ENCODE results near the gene CORO6.

Gene CORO6

DNA sequence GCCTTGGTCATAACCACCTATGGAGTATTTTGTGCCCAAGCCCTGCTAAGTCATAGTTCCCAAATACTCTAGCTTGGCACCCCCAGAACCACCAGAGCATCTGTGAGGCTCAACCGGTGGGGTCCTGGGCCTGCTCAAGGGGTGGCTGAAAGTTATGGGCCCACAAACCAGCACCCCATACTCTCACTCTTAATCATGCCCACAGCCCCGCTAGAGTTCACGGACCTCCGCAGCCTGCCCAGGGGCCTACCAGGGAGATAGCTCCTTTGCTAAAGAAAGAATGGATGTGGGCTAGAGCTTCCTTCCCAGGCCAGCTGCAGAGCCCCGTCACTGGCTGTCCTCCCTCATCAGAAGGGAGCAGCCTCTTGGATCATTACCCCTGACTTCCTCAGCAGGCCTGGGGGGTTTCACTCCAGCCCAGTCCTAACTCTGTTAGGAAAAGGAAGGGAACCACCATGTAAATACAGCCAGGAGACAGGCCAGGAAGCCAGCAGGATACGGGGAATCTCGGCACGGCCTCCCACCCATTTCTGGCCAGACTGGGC lies 34.6 kb downstream of the CORO6 start:
- Histone ChIP-seq H3K4me3 (ENCODE audit: severe bottlenecking) (peak overlapping the region; percentile 79), H3K27me3 (ENCODE audit: insufficient read depth, poor library complexity, severe bottlenecking) (no peaks in the 10 kb centered on the region), H3K27ac (ENCODE audit: poor library complexity, severe bottlenecking) (peak overlapping the region; percentile 80), H3K9me3 (ENCODE audit: severe bottlenecking) (peaks cover 3% of the 10 kb centered on the region), H3K36me3 (ENCODE audit: low read depth) (peaks cover 2% of the 10 kb centered on the region), H3K4me1 (ENCODE audit: insufficient read depth, poor library complexity, severe bottlenecking) (peaks cover 56% of the 10 kb centered on the region)
- no peak for ATAC-seq (ENCODE audit: low read depth)
- no peak for DNase-seq (ENCODE audit: low spot score)
- TF ChIP-seq, protein P1, sequence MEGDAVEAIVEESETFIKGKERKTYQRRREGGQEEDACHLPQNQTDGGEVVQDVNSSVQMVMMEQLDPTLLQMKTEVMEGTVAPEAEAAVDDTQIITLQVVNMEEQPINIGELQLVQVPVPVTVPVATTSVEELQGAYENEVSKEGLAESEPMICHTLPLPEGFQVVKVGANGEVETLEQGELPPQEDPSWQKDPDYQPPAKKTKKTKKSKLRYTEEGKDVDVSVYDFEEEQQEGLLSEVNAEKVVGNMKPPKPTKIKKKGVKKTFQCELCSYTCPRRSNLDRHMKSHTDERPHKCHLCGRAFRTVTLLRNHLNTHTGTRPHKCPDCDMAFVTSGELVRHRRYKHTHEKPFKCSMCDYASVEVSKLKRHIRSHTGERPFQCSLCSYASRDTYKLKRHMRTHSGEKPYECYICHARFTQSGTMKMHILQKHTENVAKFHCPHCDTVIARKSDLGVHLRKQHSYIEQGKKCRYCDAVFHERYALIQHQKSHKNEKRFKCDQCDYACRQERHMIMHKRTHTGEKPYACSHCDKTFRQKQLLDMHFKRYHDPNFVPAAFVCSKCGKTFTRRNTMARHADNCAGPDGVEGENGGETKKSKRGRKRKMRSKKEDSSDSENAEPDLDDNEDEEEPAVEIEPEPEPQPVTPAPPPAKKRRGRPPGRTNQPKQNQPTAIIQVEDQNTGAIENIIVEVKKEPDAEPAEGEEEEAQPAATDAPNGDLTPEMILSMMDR (IDR thresholded peaks at IDR 0.05; ENCODE audit: poor library complexity, severe bottlenecking) = no peak

DNA sequence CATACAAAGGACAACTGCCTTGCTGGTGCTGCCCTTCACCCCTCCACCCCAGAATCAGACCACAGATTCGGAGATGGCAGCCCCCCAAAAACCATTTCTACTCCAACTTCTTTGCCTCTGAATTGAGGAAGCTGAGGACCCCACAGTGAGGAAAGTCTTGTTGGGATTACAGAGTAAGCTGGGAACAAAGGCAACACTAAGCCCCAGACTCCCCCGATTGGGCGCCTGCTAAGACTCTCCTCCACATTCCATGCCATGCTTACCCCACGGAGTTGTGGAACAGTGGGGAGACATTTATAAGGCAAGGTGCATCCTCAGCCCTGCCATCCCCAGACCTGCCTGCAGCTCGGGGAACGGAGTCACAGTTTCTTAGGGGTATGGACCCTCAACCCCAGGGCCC lies 35.1 kb downstream of the CORO6 start:
- Histone ChIP-seq H3K4me3 (ENCODE audit: severe bottlenecking) (no peak overlapping the region), H3K27me3 (ENCODE audit: insufficient read depth, poor library complexity, severe bottlenecking) (no peaks in the 10 kb centered on the region), H3K9me3 (ENCODE audit: severe bottlenecking) (peaks cover 4% of the 10 kb centered on the region), H3K27ac (ENCODE audit: poor library complexity, severe bottlenecking) (peak overlapping the region; percentile 80), H3K36me3 (ENCODE audit: low read depth) (peaks cover 7% of the 10 kb centered on the region), H3K4me1 (ENCODE audit: insufficient read depth, poor library complexity, severe bottlenecking) (peaks cover 59% of the 10 kb centered on the region)
- ATAC-seq (ENCODE audit: low read depth) (no peak), DNase-seq (ENCODE audit: low spot score) (no peak)
- TF ChIP-seq, protein P1 (IDR thresholded peaks at IDR 0.05; ENCODE audit: poor library complexity, severe bottlenecking) = no peak

DNA sequence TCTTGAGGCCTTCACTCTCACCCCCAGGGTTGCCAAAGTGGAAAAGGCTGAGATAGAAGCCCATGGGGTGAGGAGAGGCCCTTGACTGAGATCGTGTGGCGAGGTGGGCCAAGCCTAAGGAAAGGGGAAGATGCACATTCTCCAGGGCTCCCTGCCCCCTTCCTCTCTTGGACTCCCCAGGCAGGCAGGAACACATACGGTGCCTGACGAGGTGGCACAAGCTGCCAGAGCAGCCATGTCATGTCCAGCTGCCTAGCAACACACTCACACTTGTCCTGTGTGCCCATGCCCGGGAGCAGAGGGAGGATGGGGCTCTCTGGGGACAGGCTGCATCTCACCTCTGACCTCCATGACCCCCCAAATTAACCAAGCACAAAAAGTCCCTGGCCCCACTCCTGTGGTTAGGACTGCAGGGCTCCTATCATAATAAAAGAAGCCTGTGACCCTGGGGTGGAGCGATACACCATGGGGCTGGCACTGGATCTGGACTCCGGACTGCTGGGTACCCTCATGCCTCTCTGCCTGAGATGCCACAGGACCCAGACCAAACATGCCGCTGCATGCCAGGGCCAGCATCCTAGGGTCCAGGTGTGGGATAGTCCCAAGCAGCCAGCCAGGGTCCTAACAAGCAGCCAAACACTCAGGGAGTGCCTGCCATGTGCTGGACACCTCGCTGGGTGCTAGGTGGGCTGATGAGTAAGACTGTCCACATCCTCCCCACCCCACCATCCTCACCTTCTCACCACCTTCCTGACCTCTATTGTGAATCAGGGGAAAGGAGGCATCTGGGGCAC lies 35.8 kb downstream of the CORO6 start:
- no peak for ATAC-seq (ENCODE audit: low read depth)
- no peak for DNase-seq (ENCODE audit: low spot score)
- Histone ChIP-seq H3K36me3 (ENCODE audit: low read depth) (peaks cover 14% of the 10 kb centered on the region), H3K27me3 (ENCODE audit: insufficient read depth, poor library complexity, severe bottlenecking) (no peaks in the 10 kb centered on the region), H3K27ac (ENCODE audit: poor library complexity, severe bottlenecking) (peak overlapping the region; percentile 80), H3K4me3 (ENCODE audit: severe bottlenecking) (no peak overlapping the region), H3K4me1 (ENCODE audit: insufficient read depth, poor library complexity, severe bottlenecking) (peaks cover 58% of the 10 kb centered on the region), H3K9me3 (ENCODE audit: severe bottlenecking) (peaks cover 4% of the 10 kb centered on the region)
- TF ChIP-seq, protein P1 (IDR thresholded peaks at IDR 0.05; ENCODE audit: poor library complexity, severe bottlenecking) = no peak

DNA sequence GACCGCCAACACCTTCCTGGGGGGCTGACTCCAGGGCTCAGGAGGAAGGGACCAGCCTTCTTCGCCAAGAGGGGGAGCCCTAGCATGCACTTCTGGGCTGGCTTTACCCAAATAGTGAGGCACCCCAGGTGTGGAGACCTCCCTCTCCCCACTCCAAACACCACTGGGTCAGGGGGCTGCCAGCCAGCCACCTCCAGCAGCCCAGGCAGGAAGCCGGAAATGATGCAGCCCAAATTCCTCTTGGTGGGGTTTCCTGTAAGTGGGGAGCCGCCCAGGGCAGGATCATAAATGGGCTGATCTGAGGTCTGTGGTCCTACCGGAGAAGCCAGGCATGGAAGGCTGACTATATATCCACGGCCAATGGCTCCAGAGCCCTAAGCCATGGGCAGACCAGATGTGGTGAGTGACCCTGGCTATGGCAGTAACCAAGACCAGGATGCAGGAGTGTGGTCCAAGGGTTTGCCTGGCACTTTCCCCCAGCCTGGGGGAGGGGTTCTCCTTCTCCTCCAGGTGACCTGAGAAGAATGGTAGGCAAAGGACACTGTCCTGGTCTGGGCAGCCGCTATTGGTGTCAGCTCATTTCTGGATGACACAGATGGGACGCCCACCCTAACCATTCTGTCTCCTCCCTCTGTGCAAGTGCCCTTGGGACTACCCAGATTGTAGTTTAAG lies 37.5 kb downstream of the CORO6 start:
- H3K27ac ChIP-seq (ENCODE audit: poor library complexity, severe bottlenecking) = peak overlapping the region; percentile 80
- TF ChIP-seq, protein P1 (IDR thresholded peaks at IDR 0.05; ENCODE audit: poor library complexity, severe bottlenecking) = no peak
- peaks cover 4% of the 10 kb centered on the region for H3K9me3 ChIP-seq (ENCODE audit: severe bottlenecking)
- peaks cover 53% of the 10 kb centered on the region for H3K4me1 ChIP-seq (ENCODE audit: insufficient read depth, poor library complexity, severe bottlenecking)
- H3K27me3 ChIP-seq (ENCODE audit: insufficient read depth, poor library complexity, severe bottlenecking) = no peaks in the 10 kb centered on the region
- peaks cover 30% of the 10 kb centered on the region for H3K36me3 ChIP-seq (ENCODE audit: low read depth)
- no peak overlapping the region for H3K4me3 ChIP-seq (ENCODE audit: severe bottlenecking)
- DNase-seq (ENCODE audit: low spot score) (no peak), ATAC-seq (ENCODE audit: low read depth) (no peak)
